Measurements from ENCODE around the gene MYF5.

MYF5 gene

DNA sequence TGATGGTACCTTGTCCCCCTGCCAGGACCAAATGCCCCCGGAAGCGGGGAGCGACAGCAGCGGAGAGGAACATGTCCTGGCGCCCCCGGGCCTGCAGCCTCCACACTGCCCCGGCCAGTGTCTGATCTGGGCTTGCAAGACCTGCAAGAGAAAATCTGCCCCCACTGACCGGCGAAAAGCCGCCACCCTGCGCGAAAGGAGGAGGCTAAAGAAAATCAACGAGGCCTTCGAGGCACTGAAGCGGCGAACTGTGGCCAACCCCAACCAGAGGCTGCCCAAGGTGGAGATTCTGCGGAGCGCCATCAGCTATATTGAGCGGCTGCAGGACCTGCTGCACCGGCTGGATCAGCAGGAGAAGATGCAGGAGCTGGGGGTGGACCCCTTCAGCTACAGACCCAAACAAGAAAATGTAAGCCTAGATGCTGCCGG, 8.9 kb upstream of the MYF5 start:
- no peak for DNase-seq (ENCODE audit: low spot score)

DNA sequence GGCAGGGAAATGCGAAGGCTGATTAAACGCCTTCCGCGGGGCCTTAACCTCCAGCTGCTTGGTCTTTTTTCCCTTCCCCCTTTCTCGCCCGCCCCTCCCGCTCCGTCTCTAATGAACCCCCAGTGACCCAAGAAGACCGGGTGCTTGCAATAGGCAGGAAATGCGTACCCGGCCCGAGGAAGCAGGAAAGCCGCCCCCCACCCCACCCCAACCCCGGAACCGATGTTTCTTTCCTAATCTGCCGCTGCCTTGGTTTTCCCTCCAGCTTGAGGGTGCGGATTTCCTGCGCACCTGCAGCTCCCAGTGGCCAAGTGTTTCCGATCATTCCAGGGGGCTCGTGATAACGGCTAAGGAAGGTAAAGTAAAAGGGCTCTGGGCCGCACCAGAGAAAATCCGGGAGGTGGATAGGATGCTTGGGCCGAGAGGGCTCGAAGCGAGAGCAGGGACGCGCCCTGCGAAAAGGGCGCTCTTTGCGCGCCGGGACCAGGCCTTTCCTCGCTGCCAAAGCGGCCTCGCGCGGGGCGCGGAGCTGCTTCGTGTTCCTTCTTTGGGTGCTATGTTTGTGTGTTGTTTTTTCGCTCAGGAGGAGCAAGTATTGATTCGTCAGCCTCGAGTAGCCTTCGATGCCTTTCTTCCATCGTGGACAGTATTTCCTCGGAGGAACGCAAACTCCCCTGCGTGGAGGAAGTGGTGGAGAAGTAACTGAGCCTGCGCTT, 8.3 kb upstream of the MYF5 start:
- DNase-seq (ENCODE audit: low spot score): no peak

DNA sequence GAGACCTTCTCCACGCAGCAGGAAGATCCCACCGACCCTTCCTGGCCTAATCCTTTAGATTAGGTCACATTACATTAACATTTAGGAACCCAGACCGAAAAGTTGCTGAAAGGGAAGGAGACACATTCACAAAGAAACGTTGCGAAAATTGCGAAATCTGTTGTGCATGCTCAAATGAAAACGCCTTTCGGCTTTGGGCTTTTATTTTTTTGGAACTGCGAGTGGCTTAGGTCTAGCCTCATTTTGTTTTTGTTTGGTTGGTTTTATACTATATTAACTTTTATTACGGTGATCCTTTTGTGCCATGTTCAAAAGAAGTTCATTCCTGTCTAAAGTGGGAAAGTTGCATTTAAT, 7.8 kb upstream of the MYF5 start:
- DNase-seq (ENCODE audit: low spot score): no peak

DNA sequence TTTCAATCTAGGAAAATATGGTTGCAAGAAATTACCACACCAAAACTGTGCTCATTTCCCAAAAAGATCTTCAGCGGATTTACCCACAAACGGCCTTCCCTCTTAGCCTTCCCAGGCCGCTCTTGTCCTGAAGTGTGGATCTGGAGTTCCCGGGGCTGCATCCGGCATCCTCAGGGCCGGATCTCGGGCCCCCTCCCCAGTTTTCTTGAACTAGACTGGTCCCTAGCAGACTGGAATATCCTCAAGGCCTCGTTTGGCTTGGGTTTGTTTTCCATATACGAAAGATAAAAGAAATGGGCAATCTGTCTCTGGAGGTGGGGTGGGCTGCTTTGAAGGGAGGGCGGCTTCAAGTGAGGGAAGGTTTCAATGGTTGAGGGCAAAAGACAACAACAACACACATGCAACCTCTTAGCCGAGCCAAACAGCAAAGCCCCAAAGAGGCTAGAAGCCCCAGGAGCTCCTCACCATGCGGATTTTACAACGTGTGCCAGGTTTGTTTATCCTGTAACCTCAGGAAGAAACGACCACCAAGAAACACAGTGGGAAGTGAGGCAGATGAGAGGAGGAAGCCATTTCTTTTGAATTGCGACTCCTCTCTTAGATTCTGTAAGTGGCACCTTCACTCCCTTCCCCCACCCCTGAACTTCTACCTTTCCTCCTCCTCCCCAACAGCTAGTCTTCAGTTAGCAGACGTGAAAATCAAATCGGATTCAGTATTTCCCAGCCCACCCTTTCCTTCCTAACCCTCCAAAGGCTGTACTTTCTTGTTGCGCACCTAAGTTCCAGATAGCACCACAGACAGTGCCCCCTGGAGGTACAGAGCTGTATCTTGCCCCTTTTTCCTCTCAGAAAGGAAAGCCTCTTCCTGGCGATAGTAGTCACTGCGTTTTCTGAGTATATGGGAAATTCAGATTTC, 6.6 kb upstream of the MYF5 start:
- no peak for DNase-seq (ENCODE audit: low spot score)

DNA sequence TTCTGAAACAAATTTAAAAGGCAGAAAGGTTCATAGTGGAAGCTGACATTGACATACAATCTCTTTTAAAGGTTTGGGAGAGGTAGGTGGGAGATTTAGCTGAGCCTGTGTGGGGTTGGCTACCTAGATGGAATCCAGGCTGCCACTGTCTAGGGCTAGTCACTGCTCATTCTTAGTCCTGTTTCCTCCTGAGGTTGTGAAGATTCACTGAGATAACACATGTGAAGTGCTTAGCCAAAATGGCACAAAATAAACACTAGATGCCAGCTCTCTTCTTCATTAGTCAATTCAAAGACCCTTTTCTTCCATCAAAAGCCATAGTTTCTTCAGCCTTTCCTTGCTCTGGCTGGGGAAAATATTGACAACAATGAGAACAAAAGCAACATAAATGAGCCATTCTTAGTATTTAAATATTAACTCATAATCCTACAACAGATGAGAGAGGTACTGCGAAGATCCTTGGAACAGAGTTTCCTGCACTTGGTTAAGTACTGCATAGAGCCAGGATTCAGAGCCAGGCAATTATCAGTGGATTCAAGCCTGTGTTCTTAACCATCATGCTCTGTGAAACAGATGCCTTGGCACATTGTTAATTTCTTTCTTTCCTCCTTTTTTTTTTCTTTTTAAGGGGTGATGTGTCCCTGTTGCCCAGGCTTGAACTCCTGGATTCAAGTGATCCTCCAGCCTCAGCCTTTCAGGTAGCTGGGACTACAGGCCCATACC, 5.8 kb upstream of the MYF5 start:
- DNase-seq (ENCODE audit: low spot score): no peak

DNA sequence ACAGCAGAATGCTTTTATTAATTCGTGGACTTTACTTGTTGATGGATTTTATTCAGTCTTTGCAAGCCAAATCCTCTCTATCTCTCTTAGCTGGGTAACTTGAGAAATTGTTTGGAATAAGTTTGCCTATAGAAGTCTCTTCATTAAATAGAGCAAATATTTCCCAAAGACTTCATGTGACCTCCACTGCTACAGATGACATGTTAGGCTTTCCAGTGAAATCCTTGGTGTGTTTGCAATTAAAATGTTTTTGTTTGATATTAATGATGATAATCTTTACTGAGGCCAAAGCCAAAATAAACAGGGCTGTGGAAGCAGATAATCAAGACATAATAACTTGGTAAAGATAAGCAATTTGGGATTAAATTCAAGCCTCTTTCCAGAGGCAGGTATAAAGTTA, 4.8 kb upstream of the MYF5 start:
- no peak for DNase-seq (ENCODE audit: low spot score)

DNA sequence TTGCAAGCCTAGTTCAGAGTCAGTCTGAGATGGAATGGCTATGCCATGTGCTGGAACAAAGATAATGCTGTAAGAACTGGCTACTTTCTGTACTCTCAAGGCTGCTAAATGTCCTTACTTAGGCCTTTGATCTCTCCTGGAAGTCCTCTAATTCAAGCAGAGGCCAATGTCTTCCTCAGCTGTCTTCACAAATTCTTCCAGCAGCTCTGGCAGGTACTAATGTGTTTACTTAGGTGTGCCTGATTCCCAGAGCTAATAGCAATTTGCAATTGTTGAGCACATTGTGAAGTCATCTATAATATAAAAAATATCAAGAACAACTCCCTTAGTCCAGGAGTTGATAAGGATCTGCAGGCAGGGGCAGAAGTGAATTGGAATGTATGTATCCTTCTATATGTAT, 3.8 kb upstream of the MYF5 start:
- no peak for DNase-seq (ENCODE audit: low spot score)

DNA sequence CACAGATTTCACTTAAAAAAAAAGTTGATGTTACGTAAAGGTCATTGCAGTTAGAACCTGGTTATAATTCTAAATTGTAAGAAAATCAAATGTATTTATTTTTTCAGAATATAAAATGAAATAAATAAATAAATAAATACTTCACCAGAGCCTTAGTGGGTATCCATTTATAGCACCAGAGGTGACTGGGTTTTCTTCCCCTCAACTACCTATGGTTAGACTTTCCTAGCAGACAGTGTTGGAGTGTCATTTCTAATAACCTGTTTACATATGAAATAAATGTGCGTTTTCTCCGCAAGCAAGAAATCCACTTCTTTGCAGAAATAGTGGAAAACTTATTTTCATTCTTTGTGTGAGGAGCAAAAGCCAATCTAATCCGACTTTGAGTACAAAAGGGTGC, 3.3 kb upstream of the MYF5 start:
- DNase-seq (ENCODE audit: low spot score): no peak

DNA sequence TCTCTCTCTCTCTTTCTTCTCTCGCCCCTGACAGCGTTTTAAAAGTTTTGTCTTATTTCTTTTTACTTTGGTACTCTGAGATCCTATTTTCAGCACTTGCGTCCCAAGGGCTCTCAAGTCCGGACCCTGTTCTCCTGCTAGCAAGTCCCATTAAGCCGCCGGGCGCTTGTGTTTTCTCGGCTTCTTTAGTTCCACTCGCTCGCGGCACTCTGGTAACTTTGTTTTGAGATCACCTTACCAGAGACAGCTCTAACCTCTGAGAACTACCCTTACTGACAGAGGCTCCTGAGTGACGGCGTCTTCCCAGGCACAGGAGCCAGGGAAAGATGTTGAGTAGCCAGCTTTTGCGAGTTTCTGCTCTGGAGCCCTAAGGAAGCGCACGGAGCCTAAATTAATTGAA, 2.7 kb upstream of the MYF5 start:
- DNase-seq (ENCODE audit: low spot score): no peak

DNA sequence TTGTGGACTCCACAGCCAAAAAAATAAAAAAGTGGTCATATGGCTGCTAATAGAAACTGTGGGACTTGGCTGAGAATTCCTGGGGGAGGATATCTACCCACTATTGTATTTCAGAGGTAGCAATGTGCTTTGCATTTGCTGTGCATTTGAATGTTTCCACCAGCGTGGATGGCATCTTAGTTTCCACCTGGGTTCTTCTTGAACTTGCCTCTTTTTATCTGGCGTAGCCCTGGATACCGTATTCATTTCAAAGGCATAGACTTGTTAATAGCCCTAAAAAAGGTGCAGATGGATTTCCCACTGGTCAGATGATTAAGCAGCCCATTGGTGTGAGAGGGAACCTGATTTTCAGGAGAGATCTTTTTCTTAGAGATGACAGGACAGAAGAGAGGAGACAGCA, 1.9 kb upstream of the MYF5 start:
- no peak for DNase-seq (ENCODE audit: low spot score)

DNA sequence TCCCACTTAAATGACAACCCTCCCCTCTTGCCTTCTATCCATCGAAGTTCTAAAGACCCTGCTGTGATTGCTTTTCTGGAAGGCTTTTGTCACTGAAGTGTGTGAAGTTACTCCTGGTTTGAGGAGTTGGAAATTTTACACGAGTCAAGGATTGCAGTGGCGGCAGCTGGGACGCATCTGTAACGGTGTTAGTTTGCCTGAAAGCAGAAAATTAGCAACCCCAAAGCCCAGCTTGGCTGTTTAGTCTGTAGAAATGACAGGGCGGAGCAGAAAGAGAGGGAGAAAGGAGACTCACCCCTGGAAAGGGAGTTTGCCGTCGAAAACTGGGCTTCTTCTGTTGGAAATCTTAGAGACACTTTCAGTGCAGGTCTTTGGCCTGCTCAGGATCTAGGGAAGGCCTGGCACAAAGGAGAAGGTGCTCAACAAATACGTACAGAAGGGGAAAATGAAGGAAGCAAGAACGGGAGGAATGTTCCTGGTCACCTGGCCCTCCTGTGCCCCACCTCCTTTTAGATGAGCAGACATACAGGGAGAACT, 931 bp upstream of the MYF5 start:
- DNase-seq (ENCODE audit: low spot score): no peak

DNA sequence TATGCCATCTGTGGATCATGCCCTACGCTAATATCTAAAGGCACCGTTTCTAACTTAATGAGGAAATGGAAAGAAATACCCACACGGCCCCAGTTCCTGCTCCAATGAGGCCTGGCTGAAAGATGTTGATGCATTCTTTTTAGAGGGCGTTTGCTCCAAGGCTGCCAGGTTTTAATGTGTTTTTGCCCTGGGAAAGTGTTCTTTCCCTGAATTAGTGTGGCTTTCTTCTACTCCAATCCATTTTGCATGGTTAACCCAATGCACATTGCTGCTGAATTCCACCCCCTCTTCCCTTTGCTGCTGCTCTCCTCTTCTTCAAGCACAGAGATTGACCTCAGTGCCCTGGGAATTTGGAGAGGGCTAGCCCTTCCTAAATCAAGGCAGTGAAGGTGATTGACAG, 1.1 kb downstream of the MYF5 start:
- no peak for DNase-seq (ENCODE audit: low spot score)

DNA sequence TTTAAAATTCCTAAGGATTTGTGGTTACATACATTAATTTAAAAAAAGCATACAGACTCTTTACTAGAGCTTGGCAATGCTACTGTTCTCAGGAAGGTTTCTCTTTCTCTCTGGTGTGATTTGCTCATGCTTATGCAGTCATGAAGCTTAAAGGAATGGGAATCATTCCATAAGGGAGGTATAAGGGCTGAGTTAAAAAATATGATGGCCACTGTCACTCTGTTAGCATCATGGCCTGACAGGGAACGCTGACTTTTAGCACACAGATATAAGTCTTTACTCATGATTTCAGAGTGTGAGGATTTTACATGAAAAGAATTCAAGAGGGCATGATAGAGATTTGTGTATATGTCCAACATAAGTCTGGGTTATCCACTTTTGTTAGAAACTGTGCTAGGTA, 3.8 kb downstream of the MYF5 start:
- no peak for DNase-seq (ENCODE audit: low spot score)

DNA sequence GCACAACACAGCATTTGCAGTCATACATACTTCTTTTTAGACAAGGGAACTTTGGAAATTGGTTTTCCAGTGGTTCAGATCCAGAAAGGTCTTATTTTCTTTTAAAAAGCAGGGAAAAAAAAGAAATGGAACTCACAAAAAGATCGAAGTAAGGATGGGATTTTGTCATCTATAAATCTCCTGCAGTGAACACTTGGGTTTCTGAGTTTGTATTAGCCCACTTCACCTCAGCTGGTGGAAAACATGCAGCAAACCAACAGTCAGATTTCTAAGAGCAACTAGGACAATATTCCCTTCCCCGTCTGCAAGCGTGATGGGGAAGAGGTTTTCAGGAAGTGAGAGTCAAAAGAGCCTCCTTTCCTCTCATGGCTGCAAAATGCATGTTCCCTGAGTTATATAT, 4.6 kb downstream of the MYF5 start:
- no peak for DNase-seq (ENCODE audit: low spot score)

DNA sequence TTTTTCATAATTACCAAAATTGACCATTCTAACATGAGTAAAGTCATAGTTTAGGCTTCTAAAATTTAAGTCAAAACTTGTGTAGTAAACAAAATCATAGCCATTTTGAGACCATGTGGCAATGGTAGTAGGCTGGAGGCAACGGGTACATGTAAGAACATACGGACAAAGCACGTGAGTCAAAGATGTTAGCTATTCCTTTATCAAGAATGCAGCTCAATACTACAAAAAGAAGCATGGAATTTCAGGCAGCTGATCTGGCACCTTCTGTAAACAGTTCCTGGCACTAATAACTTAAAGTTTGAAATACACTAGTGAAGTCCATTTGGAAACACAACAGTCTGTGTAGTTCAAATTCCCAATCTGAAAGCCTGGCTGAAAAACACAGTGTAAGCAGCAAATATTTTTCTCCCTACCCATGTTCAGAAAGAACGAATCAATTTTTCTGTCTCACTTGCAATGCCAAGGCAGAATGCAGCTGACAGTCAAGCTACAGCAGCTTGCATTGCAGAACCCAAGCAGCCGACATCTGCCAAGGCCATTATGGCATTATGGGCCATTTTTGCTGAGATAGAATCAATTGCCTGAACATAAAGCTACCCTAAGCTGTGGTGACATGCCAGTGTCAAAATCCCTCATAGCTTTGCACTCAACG, 29.3 kb downstream of the MYF5 start:
- DNase-seq (ENCODE audit: low spot score): no peak

DNA sequence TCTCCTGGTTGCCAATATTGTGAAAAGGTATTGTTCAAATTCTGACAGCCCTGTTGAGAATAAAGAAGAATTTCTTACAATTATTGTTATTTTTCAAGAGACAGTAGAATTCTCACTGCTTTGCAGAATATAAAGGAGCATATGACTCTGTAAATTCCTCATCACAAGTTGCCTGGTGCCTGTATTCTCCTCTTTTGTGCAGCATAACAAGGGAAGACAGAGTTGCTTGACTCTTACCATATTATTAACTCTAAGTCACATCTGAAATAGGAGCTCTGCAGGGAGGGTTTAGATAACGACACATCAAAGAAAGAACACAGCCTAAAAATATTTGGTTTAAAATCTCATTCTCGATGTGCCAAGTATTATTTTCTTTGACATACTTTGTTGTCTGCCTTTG, 31.1 kb downstream of the MYF5 start:
- no peak for DNase-seq (ENCODE audit: low spot score)

DNA sequence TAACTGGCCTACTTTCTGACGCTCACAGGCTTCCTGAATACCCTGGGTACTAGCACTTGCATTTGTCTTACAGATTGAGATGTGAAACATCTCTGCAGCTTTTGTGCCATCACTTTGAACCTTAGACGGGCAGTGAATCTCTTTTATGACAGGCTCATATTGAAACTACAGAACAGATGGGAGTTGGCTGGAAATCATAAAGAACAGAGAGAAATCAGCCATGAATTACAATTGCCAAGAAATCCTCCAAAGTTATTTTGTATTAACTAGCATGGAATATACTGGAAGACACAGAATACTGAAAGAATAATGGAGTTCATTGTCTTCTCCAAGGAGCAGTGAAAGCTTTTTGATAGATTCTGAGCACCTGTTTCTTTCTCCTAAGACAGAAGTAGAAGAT, 32.7 kb downstream of the MYF5 start:
- DNase-seq (ENCODE audit: low spot score): no peak

DNA sequence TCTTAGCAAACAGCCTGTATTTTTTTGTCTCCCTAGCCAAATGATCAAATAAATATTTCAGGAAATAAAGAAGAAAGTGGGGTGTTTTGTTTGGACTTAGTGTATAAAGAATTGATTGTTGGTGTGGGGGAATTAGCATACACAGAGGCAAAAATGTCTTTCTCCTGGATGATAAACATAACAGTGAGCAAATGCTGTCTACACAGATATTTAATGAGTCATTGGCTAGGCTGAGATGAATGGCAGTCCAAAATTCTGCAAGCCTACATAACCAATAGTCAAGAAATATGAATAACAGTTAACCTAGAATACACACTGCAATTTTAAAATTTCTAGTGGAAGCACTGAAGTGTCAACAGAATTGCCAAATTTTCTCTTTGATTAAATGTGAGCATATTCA, 35.8 kb downstream of the MYF5 start:
- DNase-seq (ENCODE audit: low spot score): no peak

DNA sequence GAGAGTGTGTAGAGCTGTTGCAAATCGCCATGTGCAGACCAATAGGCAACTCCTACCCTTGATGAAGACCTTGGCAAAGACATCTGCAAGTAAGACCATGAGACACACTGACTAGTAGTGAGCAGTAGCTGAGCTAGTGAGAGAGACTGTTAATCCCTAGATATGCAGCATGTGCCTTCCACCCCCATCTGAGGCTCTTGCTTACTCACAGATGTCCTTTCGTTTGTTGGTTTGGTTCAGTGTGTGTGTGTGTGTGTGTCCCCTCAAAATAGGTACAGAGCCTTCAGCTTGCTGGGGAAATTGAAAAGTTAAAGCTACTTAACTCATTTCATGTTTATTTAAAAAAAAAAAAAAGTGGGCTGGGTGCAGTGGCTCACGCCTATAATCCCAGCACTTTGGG, 37.6 kb downstream of the MYF5 start:
- no peak for DNase-seq (ENCODE audit: low spot score)

DNA sequence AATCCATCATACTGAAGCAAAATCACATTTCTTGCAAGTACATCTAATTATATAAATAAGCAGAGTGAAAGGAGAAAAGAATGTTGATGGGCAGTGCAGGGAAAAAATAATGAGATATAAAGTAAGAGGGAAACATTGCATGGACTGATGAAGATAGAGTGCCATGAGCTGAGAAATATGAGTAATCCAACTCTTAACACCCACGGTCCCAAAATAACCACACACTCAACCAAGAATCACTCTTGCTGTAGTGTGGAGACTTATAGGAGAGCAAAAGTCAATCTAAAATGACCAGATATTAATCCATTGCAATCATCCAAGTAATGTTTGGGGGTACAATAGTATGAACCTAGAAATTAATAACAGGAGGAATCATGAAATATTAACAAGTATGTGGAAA, 40.2 kb downstream of the MYF5 start:
- DNase-seq (ENCODE audit: low spot score): no peak

DNA sequence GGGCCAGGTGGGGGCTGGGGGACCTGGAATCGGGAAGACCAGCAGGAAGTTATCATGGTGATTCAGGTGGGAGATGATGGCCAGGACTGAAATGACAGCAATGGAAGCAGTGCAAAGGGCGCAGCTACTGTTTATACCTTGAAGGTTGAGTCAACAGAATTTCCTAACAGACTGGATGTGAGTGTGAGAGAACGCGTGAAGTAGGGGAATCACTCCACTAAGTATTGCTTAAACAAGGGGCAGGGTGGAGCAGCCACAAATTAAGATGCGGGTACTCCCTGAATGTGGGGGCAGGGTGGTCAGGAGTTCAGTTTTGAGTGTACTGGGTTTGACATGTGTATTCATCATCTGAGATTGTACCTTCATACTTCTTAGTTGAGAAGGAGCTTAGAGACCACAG, 45.1 kb downstream of the MYF5 start:
- no peak for DNase-seq (ENCODE audit: low spot score)

DNA sequence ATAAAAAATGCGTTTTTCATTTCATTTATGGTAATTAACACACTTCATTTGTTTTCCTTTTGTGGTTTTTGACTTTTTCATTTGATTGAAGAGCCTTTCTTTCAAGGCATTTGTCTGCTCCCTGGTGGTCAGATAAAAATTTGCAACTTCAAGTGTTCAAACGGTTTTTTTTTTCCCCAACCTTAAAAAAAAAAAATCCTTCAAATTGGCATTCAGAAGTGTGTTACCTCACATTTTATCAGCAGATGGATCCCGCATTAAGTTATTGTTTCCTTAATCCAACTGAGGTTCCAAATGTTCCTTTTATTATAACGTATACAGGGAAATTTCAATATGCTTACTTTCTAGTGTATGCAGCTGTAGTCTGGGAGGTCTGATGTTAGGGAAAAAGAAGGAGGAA, 47.2 kb downstream of the MYF5 start:
- DNase-seq (ENCODE audit: low spot score): no peak

Measured in hematopoietic multipotent progenitor cell treated with erythropoietin and hydrocortisone succinate and interleukin-3 and kit ligand, for 15 days (in vitro differentiated cells).